HG03060 (cell line): ENCODE results near the gene CCL11.

Experiments
- ATAC-seq: cut with Tn5 transposase; IDR thresholded peaks from one replicate; pipeline ENCODE4 v1.9.1; 2021; ENCODE audit warnings: low read depth, moderate number of reproducible peaks; ENCODE audit not compliant: unreplicated experiment

CCL11 gene

DNA sequence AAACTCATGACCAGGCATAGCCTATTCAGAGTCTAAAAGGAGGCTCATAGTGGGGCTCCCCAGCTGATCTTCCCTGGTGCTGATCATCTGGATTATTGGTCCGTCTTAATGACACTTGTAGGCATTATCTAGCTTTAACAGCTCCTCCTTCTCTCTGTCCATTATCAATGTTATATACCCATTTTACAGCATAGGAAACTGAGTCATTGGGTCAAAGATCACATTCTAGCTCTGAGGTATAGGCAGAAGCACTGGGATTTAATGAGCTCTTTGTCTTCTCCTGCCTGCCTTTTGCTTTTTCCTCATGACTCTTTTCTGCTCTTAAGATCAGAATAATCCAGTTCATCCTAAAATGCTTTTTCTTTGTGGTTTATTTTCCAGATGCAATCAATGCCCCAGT lies 29.7 kb upstream of the CCL11 start:
- ATAC-seq, result no peak

DNA sequence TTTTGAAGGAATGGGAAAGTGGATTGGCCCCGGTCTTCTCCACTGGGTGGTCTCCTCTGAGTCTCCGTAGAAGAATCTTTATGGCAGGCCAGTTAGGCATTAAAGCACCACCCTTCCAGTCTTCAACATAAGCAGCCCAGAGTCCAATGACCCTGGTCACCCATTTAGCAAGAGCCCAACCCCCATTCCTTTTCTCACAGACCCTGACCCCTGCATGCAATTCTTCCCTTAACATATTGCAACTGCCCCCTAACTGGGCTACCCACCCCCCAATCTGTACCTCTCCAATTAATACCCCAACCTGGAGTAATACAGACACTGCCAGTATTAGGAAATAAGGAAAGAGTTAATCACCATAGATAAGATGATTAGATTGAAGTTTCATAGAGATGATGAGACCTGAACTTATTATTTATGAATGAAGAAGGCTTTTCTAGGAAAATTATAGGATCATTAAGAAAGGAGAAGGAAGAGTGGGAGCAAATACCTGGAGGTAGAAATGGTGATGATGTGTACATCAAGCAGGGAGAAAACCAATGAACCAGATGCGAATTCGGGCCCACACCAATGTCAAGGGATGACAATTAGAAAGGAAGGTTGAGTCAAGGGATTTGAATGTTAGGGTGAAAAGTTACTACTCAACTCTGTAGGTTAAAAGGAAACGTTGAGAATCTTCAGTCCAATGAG lies 28.1 kb upstream of the CCL11 start:
- ATAC-seq, result no peak

DNA sequence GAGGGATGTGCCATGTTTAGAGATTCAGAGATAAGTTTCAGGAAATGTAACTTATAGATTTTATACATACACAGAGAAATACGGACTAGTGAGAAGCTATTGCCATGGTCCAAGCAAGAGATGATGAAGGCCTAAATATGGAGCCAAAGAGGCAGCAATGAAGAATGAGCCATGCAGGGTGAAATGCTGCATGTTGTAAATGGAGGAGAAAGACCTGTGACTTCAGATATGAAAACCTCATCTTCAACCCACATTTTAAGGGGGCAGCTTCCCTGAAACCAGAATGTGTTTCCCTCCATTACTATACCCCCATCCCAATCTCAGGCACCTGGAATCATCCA lies 27.6 kb upstream of the CCL11 start:
- ATAC-seq, result no peak

DNA sequence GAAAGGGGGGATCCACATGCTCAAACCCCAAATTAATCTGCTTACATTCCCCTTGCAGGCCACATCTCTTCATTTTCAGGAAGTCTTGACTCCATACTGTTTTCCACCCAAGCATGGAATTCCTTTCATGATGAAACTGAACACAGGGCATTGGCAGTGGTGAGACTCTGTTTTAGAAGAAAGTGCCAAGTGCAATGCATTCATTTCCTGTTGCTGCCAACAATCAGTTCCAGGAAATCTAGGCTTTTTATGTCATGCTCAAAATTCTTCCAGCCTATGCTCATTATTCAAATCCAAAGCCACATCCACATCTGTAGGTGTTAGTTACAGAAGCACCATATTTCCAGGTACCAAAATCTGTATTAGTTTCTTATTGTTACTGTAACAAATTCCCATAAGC lies 26.4 kb upstream of the CCL11 start:
- ATAC-seq, result no peak

DNA sequence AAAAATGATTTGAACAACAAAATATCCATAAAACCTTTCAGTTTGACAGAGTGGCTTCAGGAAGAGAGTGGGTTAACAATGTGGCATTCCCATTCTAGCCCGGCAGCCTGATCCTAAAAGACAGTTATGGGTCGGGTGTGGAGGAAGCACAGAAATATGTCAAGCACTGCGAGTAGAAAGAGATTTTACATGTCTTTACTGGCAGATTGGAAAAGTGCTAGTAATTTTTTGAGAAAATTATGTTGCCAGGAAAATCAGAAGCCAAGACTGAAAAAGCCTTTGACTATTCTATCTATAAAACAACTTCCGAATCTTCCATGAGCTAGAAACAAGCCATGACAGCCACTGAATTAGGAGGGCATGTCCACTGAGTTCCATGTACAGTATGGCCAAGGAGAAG lies 24.7 kb upstream of the CCL11 start:
- no peak for ATAC-seq

DNA sequence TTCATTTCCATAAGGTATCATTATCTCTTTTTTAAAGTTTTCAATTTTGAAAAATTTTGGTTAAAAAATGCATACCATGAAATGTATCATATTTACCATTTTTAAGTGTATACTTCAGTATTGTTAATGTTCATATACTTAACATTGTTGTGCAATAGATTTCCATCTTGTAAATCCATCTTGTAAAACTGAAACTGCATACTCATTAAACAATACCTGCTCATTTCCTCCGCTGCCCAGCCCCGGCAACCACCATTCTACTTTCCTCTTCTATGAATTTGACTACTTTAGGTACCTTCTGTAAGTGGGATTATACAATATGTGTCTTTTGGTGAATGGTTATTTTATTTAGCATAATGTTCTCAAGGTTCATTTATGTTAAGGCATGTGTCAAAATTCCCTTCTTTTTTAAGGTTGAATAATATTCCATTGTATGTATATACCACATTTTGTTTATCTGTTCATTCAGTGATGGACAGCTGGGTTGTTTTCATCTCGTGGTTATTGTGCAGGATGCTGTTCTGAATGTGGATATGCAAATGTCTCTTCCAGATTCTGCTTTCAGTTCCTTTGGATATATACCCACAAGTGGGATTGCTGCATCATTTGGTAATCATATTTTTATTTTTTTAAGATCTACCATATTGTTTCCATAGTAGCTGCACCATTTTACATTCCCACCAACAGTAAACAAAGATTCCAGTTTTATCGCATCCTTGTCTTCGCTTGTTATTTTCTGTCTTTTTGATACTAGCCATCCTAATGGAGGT lies 23.8 kb upstream of the CCL11 start:
- ATAC-seq, result no peak

DNA sequence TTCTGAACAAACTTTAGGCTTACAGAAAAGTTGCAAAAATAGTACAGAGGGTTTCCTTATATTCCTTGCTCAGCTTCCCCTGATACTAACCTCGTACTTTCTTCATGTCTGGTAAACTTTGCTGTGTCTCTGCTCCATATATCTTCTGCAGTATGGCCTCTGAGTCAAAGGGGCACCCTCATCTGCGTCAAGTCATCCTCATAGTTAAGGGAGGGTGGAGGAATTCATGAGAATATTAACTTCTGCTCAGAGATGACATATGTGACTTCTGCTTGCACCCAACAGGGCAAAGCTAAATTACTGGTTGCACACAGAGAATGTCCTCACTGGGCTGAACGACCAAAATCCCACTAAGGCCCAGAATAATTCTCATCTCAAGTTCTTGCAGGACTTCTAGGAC lies 19.8 kb upstream of the CCL11 start:
- no peak for ATAC-seq

DNA sequence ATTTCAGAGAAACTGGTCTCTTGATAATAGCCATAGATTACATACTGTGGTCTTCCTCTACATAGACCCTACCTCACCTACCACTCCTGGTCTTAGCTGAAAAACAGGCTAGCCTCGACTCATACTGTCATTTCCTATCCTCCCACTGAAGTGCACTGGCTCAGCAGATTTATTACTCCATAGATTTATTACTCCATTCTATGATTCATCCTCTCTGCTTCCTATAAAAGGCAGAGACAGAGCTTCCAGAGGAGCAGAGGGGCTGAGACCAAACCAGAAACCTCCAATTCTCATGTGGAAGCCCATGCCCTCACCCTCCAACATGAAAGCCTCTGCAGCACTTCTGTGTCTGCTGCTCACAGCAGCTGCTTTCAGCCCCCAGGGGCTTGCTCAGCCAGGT lies 15.6 kb upstream of the CCL11 start, which contains the start of gene CCL7:
CCL7 (plus strand) TSS at position 253 of the 400 bp plus-strand sequence; CDS start at position 323, 70 bp downstream.
- ATAC-seq, result no peak

DNA sequence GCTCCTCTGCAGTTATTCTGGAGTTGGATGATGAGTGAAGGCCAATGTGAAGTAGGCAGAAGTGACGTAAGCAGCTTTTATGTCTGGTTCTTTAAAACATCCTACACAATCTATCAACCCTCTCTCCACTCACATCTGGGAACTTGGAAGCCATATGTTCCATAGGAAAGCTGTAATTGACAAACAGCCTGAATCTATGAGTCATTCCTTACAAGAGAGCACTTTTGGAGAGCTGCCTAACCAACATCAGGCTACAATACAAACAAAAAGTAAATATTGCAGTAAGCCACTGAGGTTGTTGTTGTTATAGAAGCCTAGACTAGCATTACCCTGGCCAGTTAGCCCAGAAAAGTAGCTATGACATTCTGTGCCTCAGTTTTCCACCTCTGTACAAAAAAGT lies 9.7 kb upstream of the CCL11 start:
- ATAC-seq, result no peak

DNA sequence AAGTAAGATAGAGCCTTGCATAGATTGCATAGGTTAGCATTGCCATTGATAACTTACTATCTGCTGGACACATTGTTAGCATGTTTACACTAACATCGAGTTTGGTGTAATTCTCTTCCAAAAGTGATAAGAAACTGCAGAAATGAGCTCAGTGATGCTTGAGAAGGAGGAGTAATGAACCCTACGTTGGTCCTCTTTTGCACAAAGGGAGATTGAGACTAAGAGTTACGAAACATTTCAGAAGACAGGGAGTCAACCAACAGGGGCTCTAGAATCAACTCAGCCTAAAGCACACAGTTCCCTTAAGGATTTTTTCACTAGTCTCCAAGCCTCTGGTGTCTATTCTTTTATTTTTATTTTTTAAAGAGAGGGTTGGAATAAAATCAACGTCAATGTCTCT lies 8.7 kb upstream of the CCL11 start:
- ATAC-seq, result no peak

DNA sequence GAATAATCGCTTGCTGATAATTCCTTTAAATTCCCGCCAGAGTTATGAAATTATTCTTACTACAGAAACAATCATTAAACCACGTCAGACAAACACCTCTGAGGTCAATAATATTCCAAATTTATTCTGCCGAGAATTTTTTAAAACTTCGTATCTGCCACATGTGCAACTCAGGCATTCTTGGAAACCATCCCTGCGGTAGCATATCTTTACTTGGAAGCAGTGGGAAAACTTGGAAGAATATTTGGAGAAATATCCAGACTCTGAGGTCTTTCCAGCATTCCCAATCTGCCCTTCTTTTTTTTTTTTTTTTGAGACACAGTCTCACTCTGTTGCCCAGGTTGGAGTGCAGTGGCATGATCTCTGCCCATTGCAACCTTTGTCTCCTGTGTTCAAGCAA lies 2.0 kb upstream of the CCL11 start:
- ATAC-seq, result no peak

DNA sequence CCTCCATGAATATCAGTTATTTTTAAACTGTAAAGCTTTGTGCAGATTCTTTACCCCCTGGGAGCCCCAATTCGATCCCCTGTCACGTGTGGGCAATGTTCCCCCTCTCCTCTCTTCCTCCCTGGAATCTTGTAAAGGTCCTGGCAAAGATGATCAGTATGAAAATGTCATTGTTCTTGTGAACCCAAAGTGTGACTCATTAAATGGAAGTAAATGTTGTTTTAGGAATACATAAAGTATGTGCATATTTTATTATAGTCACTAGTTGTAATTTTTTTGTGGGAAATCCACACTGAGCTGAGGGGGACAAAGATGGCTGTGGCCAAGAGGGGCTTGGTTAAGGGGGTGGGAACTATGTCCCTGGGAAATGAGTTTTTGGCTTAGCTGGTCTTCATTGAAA lies 2.3 kb downstream of the CCL11 start:
- ATAC-seq, result no peak

DNA sequence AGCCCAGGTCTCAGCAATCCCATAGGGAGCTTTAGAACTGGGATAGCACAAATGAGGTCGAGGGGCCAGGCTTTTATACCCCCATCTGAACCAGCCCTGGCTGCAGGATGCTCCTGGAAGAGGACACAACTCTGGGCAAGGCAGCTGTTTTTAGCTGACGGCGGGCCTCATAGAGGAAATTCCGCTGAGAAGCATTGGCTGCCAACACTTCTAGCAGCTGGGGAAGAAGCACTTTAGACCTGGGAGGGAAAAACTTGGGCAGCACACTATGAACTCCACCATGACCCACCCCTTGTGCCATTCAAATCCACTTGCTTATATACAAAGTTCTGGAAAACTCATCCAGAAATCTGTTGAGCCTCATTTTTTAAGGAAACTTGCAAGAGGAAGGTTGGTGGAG lies 5.0 kb downstream of the CCL11 start:
- no peak for ATAC-seq

DNA sequence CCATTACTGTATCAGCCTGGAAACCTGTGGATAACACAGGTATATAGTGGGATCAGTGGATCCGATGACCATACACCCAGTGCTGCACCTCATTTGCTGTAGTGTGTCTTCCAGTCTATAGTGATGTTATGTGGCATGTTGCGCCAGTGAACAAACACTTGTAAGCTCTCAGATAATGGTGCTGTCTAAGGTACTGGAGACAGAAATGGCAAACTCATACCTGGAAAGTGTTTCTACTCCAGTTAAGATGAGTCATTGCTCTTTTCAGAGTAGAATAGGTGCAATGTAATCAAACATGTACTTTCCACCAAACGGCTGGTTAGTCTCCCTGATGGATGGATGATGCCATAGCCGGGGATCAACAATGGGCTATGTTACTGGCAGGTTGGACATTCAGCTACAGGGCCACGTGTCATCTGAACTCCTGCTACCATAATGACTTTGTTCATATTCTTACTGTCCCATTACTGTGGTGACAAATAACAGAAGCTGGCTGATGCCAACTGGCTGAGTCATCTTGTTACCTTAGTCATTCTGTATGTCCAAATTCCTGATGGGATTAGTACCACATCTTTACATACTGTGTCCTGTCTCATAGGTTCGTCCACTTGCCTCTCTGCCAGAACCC lies 6.3 kb downstream of the CCL11 start:
- ATAC-seq, result no peak

DNA sequence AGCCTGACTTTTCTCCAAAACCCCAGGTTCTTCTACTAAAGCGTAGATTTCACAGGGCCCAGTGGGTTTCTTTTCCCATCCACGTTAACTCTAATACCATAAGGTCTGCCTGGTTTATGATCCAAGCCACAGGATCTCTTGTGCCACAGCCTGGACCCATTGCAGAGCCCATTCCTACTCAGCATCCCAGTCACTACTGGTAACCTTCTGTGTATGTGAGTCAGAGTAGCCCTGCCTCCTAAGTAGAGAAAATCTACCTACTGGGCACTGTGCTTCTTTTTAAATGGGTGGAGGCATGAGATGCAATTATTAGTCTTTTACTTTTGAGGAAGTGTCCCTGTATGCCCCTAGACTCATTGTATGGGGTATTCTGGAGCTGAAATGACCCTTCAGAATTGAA lies 13.5 kb downstream of the CCL11 start:
- no peak for ATAC-seq

DNA sequence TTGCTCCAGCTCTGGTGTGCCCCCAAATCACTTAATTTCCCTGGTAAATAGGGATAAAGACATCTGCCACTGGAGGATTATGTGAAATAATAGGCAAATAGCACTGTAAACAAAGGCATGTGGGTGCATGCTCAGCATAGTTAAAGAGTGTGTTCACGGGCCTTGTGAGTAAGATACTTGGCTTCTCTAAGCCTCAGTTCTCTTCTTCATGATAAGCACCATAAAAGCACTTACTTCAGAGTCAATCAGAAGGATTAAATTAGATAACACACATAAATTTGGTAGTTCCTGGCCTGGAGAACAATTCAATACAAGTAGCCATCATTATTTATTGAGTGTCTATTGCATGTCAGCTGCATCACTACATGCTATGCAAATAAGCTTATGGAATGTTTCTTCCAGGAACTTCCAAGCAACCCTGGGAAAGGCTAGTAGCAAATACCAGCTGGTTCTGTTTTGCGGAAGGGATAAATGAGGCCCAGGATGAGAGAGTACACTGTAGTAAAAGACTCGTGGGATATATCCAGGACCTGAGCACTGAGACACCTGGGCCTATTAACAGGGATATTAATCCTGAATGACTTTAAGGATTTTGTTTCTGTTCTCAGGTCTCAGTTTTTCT lies 14.5 kb downstream of the CCL11 start:
- no peak for ATAC-seq

DNA sequence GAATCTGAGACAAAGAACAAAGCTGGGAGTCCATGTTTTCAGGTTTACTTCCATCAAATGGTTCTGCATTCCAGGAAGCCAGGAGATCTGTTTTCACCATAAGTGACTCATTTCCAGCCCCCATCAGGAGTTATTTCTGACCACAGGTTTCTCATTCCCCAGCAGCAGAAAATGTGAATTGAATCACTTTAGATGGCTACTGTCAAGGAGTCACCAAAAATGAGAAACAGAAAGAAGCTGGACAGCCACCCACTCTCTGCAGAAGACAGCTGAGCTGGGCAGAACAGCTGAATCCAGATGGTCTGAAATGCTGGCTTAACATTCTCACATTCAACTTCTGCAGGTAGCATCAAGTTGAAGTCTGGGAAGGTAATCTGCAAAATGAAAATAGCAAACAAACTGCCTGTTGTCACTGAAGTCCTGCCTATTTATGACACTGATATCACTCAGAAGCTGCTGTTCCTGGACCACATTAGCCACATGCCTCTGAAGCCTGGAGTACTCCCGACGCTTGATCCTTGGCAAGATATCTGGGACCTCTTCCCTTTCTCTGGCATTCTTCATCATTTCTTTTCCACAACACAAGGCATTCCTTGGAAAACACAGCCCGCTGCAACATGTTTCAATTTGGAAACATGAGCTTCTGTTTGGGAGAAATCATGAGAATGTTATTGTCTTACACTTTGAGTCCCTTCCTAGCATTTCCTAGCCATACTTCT lies 15.3 kb downstream of the CCL11 start:
- no peak for ATAC-seq

DNA sequence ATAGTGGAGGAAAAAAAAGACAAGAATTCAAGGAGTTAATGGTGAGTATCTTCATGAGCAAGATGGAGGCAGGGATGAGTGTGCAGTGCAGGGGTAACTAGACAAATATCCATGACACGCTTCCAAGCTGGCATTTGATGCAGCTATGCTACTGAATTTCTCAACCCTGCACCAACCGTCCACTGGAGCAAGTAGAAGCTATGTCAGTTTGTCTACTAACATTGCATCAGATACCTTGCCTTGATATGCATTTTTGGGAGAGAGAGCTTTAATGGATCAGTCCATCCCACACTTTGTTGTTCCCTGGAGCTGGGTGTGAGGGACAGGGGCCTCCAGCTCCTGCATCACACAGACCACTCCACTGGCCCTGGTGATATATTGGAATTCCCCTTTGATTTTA lies 16.4 kb downstream of the CCL11 start:
- ATAC-seq, result no peak

DNA sequence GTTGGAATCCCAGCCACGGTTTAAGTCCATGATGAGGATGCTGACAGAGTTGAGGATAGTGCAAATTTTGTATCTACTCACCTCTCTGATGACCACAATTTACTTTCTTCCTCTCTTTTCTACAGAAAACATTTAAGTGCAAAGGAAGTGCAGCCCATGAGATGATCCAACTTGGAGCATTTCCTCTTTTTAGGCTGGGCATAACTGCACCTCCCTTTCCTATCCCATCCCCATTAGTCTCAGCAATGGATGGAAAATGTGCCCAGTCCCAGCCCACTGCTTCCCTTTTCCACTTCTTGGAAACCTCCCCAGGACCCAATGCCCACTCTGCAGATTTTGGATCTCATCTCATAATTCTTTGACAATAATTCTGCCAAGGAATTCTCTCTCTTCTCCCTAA lies 17.1 kb downstream of the CCL11 start:
- no peak for ATAC-seq

DNA sequence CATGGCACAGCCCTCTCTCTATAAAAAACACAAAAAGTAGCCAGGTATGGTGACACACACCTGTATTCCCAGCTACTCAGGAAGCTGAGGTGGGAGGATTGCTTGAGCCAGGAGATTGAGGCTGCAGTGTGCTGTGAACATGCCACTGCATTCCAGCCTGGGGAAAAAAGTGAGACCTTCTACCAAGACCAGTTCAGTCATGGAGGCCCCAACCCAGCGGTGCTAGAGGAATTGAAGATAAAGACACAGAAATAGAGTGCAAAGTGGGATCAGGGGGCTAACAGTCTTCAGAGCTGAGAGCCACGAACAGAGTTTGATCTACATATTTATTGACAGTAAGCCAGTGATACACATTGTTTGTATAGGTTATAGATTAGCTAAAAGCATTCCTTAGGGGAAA lies 18.1 kb downstream of the CCL11 start:
- ATAC-seq, result no peak

DNA sequence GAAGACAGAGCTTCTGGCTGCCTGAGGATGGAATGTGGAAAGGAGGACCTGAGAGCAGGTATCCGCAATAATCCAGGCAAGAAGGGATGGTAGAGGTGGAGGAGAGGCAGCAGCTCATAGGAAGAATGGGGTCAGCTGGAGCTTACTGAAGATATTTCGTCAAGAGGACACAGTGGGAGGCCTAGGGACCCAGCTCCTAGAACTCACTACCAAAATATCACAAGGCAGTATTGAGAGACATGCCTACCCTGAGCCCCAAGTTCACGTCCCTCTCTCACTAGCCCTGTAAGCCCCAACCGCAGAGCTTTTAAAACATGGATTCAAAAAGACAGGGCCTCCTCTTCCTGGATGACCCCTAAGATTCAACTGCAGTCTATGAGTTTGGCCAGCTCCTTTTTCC lies 19.5 kb downstream of the CCL11 start:
- ATAC-seq, result no peak
